GM18499 (cell line): ENCODE results near the gene LTBP2.

ENCODE experiments used
- ATAC-seq: cut with Tn5 transposase; IDR thresholded peaks from one replicate; pipeline ENCODE4 v1.9.1; 2021; ENCODE audit warnings: moderate number of reproducible peaks; ENCODE audit not compliant: insufficient read depth, unreplicated experiment

Gene LTBP2

GRCh38 chr14:74502236-74503019 lies 109.6 kb downstream of the LTBP2 start:
- no peak for ATAC-seq

GRCh38 chr14:74501691-74502090 lies 110.3 kb downstream of the LTBP2 start:
- no peak for ATAC-seq

- no peak for ATAC-seq
Observed at GRCh38 chr14:74501135-74501614, 110.9 kb downstream of the LTBP2 start.

- no peak for ATAC-seq
Observed at GRCh38 chr14:74500417-74501134, 111.5 kb downstream of the LTBP2 start.

- no peak for ATAC-seq
Observed at GRCh38 chr14:74495356-74495755, 116.7 kb downstream of the LTBP2 start.

- peak; percentile 69 for ATAC-seq
Observed at GRCh38 chr14:74493343-74494261, 118.4 kb downstream of the LTBP2 start, which contains the start of gene ISCA2. Gene ISCA2 (plus strand): TSS chr14:74493765. CDS start chr14:74493775, 10 bp downstream.

GRCh38 chr14:74492776-74493342 lies 119.2 kb downstream of the LTBP2 start, which contains the start of gene NPC2:
Gene NPC2 (minus strand): TSS chr14:74493305. CDS start chr14:74493274, 31 bp downstream.
- ATAC-seq: peak; percentile 7

- ATAC-seq: no peak
Observed at GRCh38 chr14:74491956-74492775, 119.9 kb downstream of the LTBP2 start.

- ATAC-seq: no peak
Observed at GRCh38 chr14:74490486-74490885, 121.6 kb downstream of the LTBP2 start.

- ATAC-seq: no peak
Observed at GRCh38 chr14:74488786-74489397, 123.1 kb downstream of the LTBP2 start.

GRCh38 chr14:74486164-74486563 lies 125.9 kb downstream of the LTBP2 start:
- ATAC-seq: no peak

- ATAC-seq: no peak
Observed at GRCh38 chr14:74483321-74483720, 128.7 kb downstream of the LTBP2 start.

GRCh38 chr14:74482571-74482970 lies 129.5 kb downstream of the LTBP2 start:
- no peak for ATAC-seq

GRCh38 chr14:74480046-74480445 lies 132.0 kb downstream of the LTBP2 start:
- ATAC-seq: no peak

- no peak for ATAC-seq
Observed at GRCh38 chr14:74478996-74479635, 132.9 kb downstream of the LTBP2 start.

- no peak for ATAC-seq
Observed at GRCh38 chr14:74476607-74477006, 135.4 kb downstream of the LTBP2 start.

GRCh38 chr14:74476107-74476506 lies 135.9 kb downstream of the LTBP2 start:
- no peak for ATAC-seq

- no peak for ATAC-seq
Observed at GRCh38 chr14:74475678-74476077, 136.4 kb downstream of the LTBP2 start.
